GM21786 (cell line): ENCODE data around the gene GUCY1A1.

Experiments used
- ATAC-seq: cut with Tn5 transposase; IDR thresholded peaks from one replicate; pipeline ENCODE4 v1.9.1; 2021; ENCODE audit not compliant: unreplicated experiment

Gene GUCY1A1

DNA sequence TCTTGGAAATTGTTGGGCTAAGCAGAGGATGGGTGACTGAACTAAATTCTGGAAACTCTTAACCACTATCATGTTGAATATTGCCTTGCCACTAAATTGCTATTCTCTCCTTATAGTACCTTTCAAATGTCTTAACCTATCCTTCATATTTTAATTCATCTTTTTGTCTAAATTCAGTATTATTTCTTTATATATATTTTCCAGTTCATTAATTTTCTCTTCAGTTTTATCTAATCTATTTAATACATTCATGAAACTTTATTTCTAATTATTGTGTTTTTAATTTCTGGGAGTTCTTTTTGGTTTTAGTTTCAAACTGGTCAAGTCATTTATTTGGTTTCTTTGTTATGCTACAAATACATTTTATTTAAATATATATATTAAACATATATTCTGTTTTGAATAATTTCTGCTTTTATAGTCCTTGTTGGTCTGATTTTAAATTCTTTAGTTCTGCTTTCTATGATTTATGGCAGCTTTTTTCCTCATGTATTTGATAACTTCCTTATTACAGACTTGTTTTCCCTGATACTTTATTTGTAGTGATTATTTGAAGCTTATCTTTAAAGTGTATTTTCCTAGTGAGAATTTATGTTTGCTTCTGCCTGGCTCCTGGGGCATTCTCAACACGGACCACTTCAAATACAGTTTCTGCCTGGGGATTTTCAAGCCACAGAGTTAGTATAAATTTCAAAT lies 8.5 kb upstream of the GUCY1A1 start:
- ATAC-seq: no peak

DNA sequence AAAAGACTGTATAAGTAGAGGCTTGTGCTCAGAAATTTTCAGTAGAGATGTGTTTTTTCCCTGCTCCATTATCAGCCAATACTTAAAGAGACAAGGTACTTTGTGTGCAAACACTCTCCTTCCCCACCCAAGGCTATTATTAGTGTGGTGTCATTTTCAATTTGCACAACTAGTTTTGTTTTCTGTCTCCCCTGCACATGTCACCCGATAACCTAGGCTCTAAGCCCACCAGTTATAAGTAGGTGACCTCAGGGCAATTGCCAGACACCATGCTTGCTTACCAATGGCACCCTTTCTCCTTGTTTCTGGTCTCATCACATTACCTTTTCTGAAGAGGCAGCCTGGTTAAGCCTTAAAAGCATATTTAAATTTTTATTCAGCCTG lies 8.0 kb upstream of the GUCY1A1 start:
- no peak for ATAC-seq

DNA sequence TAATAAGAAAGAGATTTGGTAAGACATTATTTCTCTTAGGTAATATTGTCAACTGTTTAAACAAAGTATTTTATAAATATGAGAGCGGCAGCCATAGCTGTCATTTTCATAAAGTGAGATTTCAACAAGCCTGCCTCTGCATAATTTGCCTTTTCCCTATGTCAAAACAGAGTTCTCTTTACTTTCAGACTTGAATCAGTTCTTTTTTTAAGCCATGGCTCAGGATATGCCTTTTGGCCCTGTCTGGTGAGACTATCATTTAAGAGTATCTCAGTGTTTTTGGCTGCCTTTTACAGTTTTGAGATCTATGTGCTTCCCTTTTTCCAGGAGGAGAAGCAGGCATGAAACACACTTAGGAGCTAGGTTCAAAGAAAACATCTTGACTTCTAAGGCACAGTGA lies 7.5 kb upstream of the GUCY1A1 start:
- no peak for ATAC-seq

DNA sequence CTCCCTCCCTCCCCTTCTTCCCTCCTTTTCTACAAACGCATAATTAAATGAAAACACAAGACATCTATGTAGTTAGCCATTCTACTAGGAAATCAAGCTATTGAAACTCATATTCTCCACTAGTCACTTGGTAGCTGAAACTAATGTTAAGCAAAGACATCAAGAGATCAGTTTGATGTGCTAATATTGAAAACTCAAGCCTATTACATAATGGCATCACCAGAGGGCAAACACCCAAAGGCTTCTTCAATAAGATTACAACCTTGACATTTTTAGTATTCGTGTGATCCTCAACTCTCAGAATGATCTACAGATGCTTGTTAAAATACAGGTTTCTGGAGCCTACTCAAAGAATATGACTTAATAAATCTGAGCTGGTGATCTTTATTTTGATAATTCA lies 6.2 kb upstream of the GUCY1A1 start:
- ATAC-seq: no peak

DNA sequence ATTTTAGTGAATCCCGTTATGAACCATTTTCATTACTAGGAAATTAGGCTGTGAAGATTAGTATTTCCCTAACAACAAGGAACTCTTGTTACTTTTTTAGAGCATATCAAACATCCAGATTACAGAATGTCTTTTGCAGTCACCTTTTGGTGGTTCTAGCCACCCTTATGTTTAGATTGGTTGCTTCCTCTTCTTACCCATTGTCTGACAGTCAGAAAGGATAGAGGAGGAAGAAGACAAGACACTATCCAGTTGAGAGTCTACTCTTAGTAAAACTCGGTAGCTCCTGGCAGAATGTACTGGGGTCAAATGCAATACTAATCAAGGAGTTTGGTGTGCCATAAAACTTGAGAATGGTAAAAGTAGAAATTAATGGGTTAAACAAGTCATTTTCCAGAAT lies 1.6 kb upstream of the GUCY1A1 start:
- no peak for ATAC-seq

DNA sequence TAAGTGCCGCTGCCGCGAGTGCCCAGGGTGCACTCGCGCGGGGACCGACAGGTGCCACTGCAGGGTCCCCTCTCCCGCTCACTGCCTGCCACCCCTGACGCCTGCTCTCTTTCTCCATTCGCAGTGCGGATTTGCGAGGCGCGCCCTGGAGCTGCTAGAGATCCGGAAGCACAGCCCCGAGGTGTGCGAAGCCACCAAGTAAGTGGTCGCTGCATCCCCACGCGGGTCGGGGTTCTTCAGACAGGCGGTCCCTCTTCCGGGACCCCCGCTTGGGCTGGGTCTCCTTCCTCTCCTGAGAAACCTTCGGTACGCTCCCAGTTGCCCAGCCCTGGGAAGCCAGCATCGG lies 547 bp downstream of the GUCY1A1 start:
- ATAC-seq: peak; percentile 53

DNA sequence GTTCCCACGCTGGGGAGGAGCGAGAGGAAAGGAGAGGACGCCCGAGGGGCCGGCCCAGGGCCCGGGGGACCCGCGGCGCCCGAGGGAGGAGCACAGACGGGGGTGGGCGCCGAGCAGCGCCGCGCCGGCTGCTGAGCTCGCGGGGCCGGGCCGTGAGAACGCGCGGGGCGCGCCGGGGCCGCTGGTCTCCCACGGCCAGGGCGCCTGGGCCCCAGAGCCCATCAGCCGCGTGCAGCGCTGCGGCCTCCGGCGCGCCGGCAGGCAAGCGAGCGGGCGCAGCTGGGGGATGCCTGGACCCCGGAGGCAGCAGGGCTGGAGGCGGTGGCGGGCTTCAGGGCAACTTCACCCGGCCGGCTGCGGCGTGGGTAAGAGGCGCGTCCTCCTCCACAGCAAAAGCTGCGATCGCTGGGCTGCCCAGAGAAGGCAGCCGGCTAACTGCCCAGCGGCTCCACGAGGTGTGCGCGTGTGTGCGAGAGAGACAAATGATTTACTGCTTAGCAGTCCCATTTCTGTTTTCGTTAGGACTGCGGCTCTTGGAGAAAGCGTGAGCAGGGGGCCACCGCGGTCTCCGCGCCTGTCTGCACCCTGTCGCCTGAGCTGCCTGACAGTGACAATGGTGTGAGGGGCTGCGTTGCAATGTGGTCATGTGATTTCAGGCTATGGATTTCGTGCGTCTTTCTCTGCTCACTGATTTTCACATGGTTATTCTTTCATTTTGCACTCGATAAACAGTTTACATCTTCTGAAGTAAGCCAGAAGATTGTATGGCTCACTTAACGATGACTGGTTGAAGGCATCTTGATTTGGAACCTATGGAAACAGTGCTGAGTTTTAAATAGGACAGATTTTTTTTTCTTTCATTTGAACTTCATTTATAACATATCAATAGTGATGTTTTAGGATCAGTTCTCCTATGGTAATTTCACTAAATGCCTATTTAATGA lies 1.2 kb downstream of the GUCY1A1 start:
- ATAC-seq: peak; percentile 41

DNA sequence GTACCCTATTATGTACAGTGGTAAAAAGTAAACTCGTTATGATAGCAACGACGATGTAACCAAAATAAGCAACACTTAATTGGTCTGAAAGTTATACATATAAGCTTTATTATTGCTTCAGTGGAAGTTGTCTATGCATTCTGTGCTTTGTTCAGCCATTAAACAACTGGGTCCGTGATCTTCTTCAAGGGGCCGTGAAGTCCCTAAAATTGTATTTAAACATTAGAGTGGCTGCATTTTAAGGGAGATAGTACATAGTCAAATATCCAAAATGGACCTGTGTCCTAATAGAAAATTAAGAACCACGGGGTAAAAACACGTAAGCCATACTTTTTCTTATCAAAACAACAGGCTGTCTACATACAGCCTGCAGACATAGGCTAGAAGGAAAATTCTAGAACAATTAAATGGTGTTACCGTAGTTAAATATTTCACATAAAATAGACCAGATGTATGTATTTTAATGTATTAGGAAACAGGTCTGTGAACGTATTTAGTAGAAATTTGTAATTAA lies 2.1 kb downstream of the GUCY1A1 start:
- no peak for ATAC-seq

DNA sequence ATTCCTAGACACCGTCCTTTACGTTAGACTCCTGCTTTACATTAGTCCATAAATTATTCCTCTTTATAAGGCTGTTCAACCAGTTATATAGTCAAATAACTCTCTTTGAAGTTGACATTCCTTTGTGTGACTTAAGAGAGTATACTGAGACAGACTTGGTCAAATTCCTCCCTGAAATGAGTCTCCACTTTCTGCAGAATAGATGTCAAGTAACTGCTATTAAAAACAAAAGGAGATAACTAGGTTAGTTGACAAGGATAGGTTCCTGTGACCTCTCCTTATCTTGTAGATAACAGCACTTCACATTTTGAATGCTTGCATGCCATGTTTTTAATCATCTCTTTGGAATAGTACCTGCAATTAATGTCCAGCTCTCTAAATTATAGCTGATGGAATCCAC lies 5.7 kb downstream of the GUCY1A1 start:
- ATAC-seq: no peak

DNA sequence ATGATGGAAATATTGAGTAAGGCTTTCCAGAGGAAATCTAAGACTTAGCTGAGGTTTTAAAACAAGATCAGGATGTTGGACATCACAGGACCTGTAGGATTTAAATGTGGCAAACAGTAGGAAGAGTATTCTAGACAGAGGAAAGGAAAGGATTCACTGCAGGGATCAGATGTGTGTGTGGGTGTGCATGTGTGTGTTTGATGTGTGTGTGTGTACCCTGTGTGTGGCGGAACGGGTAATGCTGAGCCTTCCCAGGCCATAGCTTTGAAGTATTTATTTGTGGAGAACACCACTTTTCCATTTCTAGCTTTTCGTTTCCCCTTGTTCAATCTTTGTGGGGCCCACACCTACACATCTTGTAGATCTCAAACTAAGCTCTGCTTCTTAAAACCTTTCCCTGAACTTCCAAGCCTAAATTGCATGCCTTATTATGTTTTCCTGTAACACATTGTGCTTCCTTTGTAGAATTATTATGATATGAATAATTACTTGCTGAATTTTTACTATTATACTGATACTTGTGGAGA lies 6.9 kb downstream of the GUCY1A1 start:
- ATAC-seq: no peak

DNA sequence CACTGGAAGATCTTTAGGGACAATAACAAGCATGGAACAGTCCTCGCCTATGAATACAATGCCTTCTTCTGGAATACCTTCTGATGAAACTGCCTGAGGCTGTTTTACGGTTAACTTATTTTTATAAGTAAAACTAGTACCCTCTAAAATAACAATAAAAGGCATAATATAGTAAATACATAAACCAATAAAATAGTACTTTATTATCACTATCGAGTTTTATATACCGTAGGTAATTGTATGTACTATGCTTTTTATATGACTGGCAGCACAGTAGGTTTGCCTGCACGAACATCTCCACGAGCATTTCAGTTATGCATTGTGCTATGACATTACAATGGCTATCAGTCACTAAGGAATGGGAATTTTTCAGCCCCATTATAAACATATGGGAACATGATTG lies 8.0 kb downstream of the GUCY1A1 start:
- ATAC-seq: no peak

DNA sequence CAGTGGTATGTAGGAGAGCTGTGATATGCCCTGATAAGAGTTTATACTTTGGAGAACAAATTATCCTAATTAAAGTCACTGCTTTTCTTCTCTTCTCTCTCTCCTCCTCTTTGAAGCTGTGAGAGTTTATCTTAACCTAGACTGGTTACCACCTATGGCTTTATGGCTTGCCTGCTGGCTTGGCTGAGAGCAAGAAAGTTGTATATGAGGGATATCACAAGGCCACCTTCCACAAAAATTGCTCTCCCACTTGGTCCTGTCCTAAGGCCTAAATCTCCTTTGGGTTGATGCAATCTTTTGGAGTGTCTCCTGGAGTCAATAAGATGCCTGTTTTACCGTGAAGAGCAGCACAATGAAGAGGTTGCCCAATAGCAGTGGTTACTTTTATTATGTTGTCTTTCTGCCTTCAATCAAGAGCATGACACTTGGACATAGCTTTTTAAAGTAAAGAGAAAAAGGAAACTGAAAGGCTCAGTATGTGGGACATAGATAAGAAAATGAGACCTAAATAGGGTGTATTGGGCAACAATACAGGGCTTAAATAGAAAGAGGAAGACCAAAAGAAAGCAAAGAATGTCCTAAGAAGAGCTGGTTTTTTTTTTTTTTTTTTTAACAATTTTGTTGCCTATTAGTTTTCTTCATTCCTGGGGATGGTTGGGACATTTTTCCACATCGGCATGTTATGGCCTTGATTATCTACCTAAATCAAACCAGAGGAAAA lies 9.2 kb downstream of the GUCY1A1 start:
- ATAC-seq: peak; percentile 94

DNA sequence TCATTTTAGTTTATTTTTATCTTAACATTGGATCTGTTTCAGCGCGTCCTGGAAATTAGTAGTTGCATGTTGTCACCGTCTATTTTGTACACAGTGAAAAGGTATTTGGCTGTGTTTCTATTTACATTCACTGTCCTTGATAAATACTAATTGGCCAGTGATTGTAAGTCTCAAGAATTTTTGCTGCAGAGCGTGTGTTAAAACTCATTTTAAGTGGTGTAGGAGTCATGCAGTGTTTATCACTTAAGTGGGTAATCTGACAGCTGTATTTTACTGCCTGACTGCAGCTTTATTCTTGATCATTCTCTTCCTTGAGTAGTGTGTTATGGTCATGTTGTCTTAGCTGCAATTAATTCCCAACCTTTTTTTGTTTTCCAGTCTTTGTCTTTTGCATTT lies 9.8 kb downstream of the GUCY1A1 start:
- no peak for ATAC-seq

DNA sequence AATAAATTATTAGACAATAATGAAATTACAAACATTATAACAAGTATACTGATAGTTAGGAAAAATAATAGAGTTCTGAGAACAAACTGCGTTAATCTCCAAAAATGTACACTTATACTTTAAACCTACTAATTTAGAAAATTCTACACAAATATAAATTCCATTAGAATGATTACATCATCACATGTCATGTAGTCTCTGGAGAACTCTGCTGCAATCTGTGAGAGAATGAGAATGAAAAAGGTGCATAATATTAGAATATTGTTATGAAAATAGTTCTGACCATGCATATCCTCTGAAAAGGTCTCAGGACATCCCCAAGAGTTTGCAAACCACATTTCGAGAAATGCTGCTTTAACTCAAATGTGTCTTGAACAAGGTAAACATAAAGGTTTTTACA lies 11.4 kb downstream of the GUCY1A1 start:
- no peak for ATAC-seq

DNA sequence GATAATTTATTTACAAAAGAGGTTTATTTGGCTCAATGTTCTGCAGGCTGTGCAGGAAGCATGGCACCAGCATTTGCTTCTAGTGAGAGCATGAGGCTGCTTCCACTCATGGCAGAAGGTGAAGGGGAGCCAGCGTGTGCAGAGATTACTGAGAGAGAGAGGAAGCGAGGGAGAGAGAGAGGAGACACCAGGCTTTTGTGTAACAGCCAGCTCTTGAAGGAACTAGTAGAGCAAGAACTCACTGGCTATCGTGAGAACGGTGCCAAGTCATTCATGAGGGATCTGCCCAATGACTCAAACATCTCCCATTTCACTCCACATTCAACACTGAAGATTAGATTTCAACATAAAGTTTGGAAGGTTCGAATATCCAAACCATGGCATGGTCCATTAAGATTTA lies 12.7 kb downstream of the GUCY1A1 start:
- no peak for ATAC-seq

DNA sequence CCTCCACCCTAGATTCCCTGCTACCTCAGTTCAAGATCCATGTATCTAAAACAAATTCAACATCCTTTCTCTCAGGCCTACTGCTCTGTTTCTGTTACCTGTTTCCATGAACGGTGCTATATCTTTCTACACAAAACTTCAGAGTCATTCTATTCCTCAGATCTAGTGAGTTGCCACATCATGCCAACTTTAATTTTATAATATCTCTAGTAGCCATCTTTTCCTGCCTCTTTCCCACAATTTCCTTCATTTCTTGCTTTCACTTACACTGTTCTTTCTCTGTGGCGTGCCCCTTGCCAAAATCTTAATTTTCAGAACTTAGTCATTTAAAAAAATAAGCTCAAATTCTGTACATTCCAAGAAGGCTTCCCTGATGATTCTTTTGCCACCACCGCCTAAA lies 15.2 kb downstream of the GUCY1A1 start:
- no peak for ATAC-seq

DNA sequence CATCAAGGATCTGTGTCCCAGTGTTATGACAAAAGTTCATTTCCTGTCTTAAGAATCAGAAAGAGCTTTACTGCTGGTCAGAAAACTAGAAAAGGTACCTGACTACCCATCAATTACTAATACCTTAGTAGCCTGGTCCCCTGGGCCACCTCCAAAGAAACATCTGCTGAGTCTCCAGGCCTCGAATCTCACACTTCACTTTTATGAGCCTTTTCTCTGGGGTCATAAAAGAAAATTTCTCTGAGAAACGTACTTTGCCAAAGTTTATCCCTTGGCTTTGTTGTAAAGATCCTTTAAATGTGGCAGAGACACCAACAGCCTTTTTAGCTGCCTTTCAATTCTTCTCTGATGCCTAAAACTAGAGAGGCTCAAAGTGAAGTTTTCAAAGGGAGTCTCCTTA lies 17.8 kb downstream of the GUCY1A1 start:
- no peak for ATAC-seq

DNA sequence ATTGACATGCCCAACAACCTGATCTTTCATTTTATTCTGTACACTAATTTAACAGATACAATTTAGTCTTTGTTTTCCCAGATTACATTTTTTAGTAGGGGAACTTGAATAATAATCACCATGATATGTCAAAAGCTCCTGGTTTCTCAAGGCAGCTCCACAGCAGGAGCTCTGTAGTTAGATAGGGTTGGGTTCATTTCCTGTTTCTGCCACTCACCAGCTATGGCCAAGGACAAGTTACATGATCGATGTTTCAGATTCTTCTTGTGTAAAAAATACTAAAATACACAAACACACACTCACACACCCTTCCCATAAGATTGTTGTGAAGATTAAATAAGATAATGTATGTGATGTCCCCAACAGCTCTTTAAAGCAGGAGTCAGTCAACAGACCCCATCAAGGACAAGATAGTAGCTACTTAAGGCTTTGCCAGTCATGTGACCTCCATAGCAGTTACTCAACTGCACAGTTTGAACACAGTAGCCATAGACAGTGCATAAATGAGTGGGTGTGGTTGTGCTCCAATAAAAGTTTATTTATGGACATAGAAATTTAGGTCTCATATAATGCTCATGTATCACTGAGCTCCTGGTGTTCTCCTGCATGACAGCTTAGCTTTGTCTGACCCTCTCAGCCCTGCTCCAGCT lies 18.4 kb downstream of the GUCY1A1 start:
- no peak for ATAC-seq

DNA sequence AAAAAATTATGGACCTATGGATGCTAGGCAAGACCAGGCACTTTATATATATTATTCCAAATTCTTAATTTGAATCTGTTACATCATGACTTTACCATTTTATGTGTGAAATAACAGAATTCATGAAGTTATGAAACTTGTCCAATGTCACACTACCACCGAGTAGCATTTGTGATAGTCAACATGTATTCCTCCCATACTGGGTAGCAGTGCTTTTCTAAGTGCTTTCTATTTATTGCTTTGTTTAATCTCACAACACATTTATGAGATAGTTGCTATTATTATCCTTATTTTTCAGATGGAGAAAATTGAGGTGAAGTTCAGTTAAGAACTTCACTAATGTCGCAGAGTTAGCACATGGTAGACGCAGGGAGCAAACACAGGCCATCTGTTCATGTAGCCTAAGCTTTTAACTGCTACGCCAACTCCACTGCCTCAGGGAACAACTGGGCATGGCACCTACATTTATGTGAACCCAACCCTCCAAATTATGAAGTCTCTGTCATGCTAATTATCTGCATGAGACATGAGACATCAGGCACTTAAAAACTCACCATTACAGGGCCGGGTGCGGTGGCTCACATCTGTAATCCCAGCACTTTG lies 20.8 kb downstream of the GUCY1A1 start:
- ATAC-seq: no peak

DNA sequence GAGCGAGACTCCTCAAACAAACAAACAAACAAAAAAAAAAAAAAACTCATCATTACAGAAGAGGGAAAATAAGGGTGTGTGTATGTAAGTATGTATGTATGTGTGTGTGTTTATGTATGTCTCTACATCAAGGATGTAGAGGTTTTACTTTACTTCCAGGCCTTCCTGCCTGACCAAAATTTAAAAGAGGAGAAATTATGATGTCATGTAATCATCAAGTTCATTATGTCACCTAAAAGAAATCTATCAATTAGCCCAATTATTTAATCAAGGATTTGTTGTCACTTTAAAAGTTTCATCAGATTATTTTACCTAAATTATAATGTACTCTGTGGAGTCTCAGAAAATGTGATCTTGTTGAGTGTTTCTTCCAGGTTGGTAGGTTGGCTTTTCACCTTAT lies 21.6 kb downstream of the GUCY1A1 start:
- ATAC-seq: no peak

DNA sequence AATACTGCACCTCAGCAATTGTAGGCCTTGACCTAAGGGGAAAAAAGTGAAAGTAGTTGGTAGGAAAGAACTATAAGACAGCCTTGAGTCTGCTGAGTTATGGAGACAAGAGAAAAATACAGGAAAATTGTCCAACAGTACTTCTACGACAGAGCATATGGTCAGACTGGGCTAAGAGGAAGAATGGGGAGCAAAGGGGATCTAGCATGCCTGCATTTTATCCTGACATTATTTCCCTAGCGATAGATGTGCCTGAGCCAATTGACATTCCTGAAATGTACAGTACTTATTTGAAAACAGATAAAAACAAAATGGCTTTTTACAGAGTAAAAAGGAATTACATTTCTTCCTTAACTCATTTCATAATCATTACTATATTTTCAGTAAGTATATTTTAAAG lies 22.2 kb downstream of the GUCY1A1 start:
- ATAC-seq: no peak
